ENCODE measurements around the gene PRRT2.

DNA sequence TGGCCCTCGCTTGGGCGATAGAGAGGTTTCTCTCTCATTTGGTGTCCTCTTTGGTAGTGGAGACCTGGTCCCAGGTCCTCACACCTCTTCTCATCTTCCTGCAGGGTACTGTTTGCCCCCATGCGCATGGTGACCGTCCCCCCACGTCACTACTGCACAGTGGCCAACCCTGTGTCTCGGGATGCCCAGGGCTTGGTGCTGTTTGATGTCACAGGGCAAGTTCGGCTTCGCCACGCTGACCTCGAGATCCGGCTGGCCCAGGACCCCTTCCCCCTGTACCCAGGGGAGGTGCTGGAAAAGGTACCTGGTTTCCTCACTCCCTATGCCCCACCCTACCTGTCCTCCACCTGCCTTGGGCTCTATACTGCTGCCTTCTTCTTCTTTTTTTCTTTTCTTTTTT, 18.8 kb downstream of the PRRT2 start:
- TF ChIP-seq, protein P1, sequence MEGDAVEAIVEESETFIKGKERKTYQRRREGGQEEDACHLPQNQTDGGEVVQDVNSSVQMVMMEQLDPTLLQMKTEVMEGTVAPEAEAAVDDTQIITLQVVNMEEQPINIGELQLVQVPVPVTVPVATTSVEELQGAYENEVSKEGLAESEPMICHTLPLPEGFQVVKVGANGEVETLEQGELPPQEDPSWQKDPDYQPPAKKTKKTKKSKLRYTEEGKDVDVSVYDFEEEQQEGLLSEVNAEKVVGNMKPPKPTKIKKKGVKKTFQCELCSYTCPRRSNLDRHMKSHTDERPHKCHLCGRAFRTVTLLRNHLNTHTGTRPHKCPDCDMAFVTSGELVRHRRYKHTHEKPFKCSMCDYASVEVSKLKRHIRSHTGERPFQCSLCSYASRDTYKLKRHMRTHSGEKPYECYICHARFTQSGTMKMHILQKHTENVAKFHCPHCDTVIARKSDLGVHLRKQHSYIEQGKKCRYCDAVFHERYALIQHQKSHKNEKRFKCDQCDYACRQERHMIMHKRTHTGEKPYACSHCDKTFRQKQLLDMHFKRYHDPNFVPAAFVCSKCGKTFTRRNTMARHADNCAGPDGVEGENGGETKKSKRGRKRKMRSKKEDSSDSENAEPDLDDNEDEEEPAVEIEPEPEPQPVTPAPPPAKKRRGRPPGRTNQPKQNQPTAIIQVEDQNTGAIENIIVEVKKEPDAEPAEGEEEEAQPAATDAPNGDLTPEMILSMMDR (IDR thresholded peaks at IDR 0.05; ENCODE audit: poor library complexity): no peak
- no peak for TF ChIP-seq EZH2 (IDR thresholded peaks at IDR 0.05; ENCODE audit: borderline replicate concordance)
- no peak for TF ChIP-seq EZH2phosphoT487 (IDR thresholded peaks at IDR 0.05; ENCODE audit: low read depth, severe bottlenecking, unreplicated experiment)
